Measurements from ENCODE around the gene USP2.
"Not testable (repeated sequence)": the region's sequence is repeated elsewhere in the genome, so short reads cannot be mapped to it uniquely, and the experiment has no call there.

USP2 gene

DNA sequence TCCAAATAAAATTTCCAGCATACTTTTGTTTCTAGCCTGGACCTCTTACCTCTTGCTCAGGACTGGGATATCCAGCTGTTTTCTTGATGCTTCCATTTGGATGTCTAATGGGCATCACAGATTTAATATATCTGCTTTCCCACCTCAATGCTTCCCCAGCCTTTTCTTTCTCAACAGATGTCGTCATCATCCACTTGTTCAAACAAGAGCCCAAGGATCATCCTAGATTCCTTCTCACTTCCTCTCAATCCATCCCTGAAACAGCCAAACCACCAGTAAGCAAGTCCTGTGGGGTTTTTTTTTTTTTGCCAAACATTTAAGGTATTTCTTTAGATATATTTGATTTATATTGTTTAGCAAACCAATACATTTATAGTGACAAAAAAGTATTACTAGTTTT, 29.0 kb upstream of the USP2 start:
- no peak for DNase-seq

DNA sequence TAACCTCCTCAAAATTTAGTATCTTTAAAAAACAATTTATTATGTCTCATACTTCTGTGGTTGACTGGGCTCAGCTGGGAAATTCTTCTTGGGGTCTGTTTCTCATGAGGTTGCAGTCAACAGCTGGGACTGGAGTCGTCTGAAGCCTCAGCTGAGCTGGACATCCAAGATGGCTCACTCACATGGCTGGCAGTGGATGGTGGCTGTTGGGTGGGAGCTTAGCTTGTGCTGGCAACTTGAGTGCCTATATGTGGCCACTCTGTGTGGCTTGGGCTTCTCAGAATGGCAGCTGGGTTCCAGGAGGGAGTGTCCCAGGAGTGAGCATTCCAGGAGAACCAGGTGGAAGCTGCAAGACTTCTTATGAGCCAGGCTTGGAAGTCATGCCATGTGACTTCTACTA, 28.2 kb upstream of the USP2 start:
- DNase-seq: no peak

DNA sequence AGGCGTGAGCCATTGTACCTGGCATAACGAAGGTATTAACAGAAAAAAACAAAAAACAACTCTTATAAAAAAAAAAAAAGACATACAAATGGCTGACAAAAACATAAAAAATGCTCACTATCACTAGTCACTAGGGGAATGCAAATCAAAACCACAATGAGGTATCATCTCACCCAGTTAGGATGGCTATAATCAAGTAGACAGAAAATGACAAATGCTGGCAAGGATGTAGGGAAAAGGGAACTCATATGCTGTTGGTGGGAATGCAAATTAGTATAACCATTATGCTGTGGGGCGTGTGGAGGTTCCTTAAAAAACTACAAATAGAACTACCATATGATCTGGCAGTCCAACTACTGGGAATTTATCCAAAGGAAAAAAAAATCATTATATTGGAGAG, 24.5 kb upstream of the USP2 start:
- DNase-seq: no peak

DNA sequence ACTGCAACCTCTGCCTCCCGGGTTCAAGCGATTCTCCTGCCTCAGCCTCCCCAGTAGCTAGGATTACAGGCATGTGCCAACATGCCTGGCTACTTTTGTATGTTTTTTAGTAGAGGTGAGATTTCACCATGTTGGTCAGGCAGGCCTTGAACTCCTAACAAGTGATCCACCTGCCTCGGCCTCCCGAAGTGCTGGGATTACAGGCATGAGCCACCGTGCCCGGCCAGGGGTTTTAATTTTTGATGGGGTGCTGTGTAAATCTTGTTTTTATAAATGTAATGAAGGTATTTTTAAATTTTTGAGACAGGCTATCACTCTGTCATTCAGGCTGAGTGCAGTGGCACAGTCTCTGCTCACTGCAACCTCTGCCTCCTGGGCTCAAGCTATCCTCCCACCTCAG, 24.0 kb upstream of the USP2 start:
- DNase-seq: not testable (repeated sequence)

DNA sequence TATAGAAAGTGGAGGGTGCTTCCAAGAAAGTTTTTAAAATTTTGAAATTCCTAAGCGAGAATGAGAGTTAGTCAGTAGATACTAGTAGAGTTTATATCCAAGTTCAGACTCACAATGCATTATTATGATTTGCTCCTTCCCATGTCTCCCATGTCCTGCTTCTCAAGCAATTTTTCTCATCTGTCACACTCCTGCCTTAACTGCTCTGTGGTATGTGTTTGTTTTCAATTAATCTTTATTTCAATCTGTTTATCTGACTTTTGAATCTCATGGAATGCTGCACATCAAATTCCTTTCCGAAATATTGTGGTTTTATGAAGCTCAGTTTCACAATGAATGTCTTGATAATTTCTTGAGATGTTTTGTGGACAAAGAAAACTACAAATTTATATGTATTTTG, 23.4 kb upstream of the USP2 start:
- DNase-seq: no peak

DNA sequence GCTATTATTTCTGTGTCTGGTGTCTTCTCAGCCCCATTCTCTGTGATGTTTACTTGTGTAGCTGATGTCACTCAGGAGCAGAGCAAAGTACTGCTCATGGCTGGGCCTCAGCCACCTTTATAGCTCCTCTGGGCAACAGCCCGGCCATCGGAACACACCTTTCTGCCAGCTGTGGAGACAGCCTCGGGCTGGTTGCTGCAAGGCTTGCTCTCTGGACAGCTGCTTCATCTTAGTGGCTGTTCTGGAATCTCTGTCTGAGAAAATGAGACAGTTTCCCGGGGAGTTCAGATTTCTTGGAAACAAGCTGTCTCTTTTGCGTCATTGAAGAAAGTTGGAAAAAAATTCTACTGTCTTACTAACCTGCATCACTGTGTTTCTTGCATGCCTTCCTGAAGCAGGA, 21.5 kb upstream of the USP2 start:
- no peak for DNase-seq

DNA sequence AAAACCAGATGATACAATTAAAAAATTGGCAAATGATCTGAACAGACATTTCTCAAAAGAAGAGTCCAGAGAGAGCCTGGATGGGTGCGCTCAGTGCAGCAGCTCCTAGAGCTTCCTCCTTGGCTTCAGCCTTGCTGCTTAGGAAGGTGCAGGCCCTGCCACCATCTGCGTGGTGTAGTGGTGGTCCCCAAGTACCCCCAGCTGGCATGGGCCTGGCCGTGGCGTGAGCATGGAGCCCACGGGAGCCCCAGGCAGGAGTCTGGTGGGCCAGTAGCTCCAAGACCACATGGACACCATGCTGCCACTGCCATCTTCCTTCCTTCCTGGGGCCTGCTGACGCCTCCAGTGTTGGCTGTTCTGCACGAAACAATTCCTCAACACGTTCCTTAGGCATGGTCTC, 21.0 kb upstream of the USP2 start:
- DNase-seq: no peak

DNA sequence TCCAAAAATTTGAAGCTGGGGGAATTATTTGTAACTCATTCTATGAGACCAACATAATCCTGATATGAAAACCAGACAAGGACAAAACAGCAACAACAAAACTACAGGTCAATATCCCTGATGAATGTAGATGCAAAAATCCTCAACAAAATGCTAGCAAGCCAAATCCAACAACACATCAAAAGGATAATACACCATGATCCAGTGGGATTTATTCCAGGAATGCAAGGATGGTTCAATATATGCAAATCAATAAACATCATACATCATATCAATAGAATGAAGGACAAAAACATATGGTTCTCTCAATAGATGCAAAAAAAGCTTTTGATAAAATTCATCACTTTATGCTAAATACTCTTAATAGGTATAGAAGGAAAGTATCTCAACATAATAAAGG, 19.4 kb upstream of the USP2 start:
- no peak for DNase-seq

DNA sequence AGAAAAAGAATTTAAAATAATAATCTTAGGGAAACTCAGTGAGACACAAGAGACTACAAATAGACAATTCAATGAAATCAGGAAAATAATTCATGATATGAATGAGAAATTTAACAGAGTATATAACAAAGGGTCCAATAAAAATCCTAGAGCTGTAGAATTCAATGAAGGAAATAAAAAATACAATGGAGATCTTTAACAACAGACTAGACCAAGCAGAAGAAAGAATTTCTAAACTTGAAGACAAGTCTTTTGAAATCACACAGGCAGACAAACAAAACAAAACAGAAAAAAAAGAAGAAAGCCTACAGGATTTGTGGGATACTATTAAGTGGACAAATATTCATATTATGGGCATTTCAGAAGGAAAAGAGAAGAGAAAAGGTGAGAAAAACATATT, 16.2 kb upstream of the USP2 start:
- DNase-seq: no peak

DNA sequence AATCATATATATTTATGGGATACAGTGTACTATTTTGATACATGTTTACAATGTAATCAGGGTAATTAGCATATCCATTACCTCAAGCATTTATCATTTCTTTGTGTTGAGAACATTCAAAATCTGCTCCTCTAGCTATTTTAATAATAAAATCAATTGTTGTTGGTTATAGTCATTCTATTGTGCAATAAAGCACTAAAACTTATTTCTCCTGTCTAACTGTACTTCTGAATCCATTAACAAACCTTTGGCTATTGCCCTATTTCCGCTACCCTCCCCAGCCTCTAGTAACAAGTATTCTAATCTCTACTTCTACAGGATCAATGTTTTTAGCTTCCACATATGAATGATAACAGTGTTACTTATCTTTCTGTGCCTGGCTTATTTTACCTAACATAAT, 15.3 kb upstream of the USP2 start:
- no peak for DNase-seq

DNA sequence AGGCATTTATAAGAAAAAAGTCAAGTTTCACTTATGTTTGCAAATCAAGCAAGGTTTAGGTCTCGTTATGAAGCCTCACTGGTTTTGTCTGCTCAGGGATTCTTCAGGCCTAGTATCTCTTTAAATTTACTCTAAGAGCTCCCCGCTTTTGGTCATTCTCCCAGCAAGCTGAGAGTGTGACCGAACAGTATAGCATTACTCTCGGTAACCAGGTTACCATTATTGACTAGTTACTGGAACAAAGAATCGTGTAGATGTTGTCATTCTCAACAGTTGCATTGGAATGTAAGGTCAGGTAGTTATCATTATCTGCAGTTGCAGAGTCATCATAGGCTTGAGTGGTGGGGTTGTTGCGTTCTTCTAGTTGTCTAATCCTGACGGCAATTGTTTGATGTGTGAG, 9.8 kb upstream of the USP2 start:
- no peak for DNase-seq

DNA sequence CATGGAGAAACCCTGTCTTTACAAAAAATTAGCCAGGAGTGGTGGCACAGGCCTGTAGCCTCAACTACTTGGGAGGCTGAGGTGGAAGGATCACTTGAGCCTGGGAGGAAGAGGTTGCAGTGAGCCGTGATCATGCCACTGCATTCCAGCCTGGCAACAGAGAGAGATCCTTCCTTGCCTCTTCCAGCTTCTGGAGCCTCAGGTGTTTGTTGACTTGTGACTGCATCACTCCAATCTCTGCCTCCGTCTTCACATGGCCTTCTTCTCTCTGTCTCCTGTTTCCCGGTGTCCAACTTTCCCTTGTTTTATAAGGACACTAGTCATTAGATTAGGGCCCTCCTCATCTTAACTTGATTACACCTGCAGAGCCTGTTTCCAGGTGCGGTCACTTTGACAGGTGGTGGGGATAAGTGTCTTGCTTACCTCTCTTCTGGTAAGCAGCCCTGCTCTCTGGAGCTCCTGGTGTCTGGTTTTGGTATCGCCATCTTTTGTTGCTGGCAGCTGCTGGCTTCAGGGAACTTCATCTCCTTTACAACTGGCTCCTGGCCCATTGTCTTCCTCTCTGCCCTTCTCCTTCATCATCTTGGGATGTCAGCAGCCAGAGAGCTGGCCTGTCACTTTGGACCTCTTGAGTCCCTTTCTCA, 8.2 kb upstream of the USP2 start:
- no peak for DNase-seq

DNA sequence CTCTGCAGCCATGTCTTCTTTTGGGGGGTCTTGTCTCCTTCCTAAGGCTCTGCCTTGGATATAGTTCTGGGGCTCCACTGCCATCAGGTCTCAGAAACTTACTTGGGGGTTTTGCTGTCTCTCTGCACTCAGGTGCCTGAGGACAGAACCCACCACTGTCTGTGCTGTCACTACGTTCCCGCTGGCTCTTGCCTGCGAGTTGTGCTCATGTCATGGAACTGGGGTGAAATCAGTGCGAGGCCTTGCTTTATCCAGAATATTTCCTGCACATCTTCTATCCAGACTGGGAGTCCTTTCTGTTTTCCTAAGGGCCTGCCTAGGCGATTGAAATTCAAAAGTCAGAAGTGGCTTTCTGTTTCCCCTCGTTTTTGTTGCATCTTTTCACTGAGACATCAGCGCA, 6.6 kb upstream of the USP2 start:
- no peak for DNase-seq

DNA sequence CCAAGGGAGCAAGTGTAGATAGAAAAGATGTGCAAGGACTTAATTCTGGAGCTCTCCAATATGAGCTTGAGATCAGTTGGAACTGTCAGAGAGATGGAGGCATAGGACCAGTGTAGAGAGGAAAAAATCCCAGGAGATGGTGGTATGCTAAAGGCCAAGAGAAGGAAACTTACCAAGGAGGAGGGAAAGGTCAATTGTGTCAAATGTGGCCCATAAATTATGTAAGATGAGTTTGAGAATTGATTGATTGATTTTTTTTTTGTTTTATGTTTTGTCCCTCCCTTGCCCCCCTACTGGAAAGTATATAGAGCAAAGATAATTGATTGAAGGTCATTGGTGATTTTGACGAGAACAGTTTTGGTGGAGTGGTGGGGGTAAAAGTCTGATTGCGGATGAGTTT, 2.8 kb upstream of the USP2 start:
- no peak for DNase-seq

DNA sequence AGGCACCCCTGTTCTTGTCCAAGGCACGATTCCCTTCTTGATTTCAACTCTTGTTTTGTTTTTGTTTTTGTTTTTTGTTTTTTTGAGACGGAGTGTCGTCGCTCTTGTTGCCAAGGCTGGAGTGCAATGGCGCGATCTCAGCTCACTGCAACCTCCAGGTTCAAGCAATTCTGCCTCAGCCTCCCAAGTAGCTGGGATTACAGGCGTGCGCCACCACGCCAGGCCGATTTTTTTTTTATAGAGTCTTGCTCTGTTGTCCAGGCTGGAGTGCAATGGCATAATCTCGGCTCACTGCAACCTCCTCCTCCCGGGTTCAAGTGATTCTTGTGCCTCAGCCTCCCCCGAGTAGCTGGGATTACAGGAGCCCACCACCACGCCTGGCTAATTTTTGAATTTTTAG, 1.0 kb upstream of the USP2 start:
- DNase-seq: not testable (repeated sequence)

DNA sequence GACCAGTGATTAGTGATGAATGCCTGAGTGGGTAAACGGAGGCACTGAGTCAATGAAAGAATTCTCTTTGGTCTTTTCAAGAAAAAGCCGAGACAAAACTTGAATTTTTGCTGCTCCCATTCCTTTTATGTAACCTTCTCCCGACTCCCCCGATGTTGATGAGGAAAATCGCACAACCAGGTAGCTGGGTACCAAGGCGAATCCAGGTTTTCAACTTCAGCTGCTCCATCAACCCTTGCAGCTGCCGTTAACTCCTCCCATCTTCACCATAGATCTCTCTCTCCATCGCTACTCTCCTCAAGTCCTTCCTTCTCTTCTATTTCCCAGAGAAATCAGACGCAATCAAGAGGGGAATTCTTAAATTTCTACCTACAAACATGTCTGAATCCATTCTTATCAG, 611 bp upstream of the USP2 start:
- DNase-seq: no peak

DNA sequence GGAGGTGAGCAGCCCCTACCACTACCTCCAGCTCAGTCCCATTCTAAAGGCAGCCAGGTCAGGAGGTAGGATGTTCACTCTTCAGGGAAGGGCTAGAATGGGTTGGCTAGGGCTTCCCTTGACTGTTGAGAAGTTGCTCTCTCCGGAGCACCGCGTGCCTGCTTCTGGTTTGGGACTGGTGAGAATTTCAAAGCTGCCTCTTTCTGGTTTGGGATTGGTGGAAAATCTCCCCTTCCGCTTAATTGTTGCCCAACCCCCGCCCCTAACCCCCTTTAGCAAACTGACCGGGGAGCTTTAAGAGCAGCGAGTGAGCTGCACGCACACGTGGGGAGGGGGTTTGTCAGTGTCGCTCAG, 686 bp downstream of the USP2 start:
- DNase-seq: no peak

DNA sequence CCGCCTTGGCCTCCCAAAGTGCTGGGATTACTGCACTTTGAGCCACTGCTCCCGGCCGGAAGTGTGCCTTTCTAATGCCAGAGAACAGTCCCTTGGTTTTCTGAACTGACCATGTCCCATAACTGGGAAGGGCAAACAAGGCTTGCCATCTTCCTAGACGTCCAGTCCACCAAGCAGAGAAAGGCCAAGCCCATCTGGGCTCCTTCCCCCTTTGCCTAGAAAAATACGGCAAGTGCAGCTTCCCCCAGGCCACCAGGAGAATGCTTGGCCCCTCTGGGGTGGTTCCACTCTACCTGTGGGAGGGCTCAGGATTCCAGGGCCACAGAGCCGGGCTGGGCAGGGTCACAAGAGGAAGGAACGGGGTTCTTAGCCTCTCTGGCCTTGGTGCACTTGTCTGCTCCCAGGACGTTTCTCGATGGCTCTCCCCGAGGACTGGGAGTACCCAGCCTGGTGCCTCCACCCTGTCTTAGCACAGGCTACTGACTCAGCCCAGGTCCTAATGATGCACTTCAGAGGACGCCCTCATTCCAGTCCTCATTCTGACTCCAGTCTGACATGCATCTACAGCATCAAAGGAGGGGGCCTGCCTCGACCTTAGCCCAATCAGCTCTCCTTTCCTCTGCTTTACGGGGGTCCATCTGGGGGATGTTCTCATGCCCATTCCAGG, 1.2 kb downstream of the USP2 start:
- DNase-seq: no peak

DNA sequence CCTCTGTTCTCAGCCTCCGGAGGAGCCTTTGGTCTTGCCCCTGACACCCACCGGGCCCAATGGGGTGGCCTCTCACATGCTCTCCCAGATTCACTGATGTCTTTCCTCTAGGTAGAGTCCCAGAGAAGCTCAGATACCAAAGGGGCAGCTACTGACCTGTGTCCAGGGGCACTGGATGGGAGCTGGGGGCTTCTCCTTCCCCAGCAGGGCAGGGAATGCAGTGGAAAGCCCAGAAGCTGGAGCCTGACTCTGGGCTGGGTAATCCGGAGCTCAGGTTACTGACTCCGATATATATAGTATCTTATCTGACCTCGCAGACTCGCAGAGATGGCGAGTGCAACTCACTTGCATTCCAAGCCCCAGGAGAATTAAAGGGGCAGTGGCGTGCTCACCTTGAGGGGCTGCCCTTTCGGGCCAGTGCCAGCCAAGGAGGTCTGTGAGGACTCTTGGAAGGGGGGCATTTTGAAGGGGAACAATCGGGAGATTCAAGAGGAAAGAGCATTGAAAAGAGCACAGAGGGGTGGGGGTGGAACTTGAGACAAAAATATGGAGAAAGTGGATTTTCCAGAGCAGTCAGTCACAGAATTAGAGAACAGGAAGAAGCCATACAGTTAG, 2.5 kb downstream of the USP2 start:
- no peak for DNase-seq

DNA sequence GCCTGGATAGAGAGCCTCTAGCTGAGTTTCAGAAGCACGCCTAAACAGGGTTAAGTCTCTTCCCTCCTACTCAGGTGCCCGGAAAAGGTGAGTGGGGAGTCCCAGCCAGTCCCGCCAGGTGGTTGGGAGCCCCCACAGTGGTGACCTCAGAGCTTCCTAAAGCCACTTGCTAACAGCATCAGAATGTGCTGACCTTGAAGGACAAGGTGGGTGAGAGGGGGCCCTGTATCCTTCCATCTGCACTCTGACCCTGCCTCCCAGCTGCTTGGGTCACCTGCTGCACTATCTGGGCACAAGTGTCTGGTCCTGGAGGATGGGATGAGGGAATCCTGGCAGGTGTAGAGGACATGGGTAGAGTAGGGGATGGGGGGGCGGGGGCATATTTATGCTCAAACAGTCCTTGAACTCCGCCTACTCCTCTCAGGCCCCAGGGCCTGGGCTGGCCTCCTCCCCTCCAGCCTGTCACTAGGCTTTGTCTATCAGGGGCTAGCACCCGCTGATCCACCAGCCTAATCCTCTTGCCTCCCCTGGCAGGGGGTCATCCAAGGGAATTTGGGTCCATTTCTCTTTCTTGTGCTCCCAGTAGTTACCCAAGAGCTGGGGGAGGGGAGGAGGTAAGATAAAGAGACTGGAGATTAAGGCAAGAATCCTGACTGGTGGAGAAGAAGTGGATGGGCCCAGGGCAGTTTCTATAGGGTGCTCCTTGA, 3.4 kb downstream of the USP2 start:
- DNase-seq: no peak

DNA sequence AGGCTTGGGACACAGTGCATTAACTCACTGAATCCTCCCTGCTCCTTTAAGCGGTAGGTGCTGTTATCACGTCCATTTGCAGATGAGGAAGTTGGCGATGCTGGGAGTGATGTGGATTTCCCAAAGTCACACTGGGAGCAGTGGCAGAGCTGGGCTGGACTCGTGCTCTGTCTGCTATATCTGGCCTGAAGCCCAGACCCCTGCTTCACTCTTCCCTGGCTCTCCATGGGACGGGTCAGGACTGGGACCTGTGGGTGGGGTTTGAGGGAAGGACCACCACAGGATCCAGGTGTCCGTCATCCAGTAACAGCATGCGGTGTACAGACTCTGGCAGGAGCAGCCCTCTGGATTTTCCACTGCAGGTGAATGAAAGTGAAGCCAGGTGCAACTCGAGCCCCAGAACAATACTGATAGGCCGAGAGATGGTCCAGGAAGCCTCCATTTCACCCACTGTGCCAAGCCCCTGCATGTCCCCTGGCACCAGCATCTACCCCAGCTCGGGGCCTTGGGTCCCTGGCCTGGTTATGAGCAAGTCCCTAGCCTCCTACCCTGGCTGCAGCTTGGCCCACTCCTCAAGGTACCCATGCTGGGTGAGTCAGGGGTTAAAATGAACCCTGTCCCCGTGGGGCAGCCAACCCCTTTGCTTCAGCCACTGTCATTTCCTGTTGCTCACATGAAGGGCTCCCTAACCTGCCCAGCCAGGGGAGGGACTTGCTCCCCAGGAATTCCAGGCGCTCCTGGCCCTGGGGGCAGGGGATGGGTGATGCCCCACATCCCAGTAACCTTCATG, 4.2 kb downstream of the USP2 start:
- DNase-seq: no peak

DNA sequence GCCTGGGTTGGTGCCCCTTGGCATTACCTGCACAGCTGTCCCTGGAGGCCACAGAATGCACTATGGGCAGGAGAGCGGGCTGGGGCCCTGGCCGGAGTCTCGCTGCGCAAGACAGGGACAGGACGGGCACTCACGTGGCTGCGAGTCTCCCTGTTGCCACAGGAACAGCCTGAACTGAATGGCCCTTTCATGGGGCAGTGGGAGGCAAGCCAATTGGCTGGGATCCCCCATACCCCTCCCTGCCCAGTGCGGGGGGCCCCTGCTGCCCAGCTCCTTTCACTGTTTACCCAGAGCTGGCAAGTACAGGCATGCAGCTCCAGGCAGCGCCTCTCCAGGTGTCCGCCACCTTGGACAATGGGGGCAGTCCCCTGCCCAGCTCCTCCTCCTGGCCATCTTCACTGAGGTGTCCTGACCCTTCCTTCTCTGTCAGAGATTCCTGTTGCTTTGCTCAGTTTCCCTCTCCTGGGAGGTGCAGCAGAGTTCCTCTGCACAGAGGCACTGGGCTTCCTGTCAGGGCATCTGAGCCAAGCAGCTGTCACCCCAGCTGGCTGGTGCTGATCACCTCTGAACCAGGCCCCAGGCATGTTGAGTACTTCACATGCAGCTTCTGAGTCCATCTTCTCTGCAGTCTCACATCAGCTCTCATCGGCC, 5.2 kb downstream of the USP2 start:
- DNase-seq: no peak

Measured in CD4-positive, alpha-beta T cell treated with Interleukin-12 subunit alpha and Interleukin-12 subunit beta, for 1 hour (primary cell).